HG03159 (cell line): ENCODE measurements around the gene CD59.
"Not testable (repeated sequence)": the region's sequence is repeated elsewhere in the genome, so short reads cannot be mapped to it uniquely, and the experiment has no call there.

Source experiments
- ATAC-seq: cut with Tn5 transposase; IDR thresholded peaks from one replicate; pipeline ENCODE4 v1.9.1; 2021; ENCODE audit warnings: mild to moderate bottlenecking, moderate library complexity; ENCODE audit not compliant: unreplicated experiment

Gene CD59

GRCh38 chr11:33696411-33696810 lies 39.8 kb downstream of the CD59 start:
- no peak for ATAC-seq

GRCh38 chr11:33695051-33695566 lies 41.1 kb downstream of the CD59 start:
- ATAC-seq: no peak

GRCh38 chr11:33694346-33695050 lies 41.7 kb downstream of the CD59 start:
- no peak for ATAC-seq

GRCh38 chr11:33692541-33692940 lies 43.7 kb downstream of the CD59 start:
- ATAC-seq: no peak

GRCh38 chr11:33692013-33692504 lies 44.2 kb downstream of the CD59 start:
- ATAC-seq: no peak

GRCh38 chr11:33691066-33691864 lies 45.0 kb downstream of the CD59 start:
- ATAC-seq: no peak

- ATAC-seq: no peak
Observed at GRCh38 chr11:33690290-33691065, 45.7 kb downstream of the CD59 start.

GRCh38 chr11:33689501-33689900 lies 46.7 kb downstream of the CD59 start:
- ATAC-seq: no peak

GRCh38 chr11:33689085-33689484 lies 47.1 kb downstream of the CD59 start:
- no peak for ATAC-seq

GRCh38 chr11:33687733-33688479 lies 48.3 kb downstream of the CD59 start:
- no peak for ATAC-seq

- ATAC-seq: no peak
Observed at GRCh38 chr11:33685082-33685481, 51.1 kb downstream of the CD59 start.

GRCh38 chr11:33684003-33684706 lies 52.1 kb downstream of the CD59 start:
- ATAC-seq: no peak

GRCh38 chr11:33682446-33682845 lies 53.8 kb downstream of the CD59 start:
- ATAC-seq: no peak

GRCh38 chr11:33682019-33682418 lies 54.2 kb downstream of the CD59 start:
- no peak for ATAC-seq

GRCh38 chr11:33678616-33679015 lies 57.6 kb downstream of the CD59 start:
- ATAC-seq: not testable (repeated sequence)

- ATAC-seq: no peak
Observed at GRCh38 chr11:33674035-33674814, 62.0 kb downstream of the CD59 start.

- no peak for ATAC-seq
Observed at GRCh38 chr11:33672273-33672672, 64.0 kb downstream of the CD59 start.

GRCh38 chr11:33670250-33671011 lies 65.8 kb downstream of the CD59 start:
- no peak for ATAC-seq
